Progenitor cell of endocrine pancreas (in vitro differentiated cells): ENCODE results near the gene NONO. TPM values are rescaled to one million over a fixed set of nuclear protein-coding genes. Genes with fewer than 3 reads are reported as not detected.

Source experiments
- DNase-seq: peaks from one replicate; pipeline ENCODE4 v3.0.0; 2021; ENCODE audit warnings: low spot score; ENCODE audit not compliant: unreplicated experiment
- H3K27ac Mint-ChIP-seq: 2 replicates; pipeline ENCODE4 v1.8.0; 2021; ENCODE audit warnings: mild to moderate bottlenecking, moderate library complexity, mixed read lengths
- H3K27me3 Mint-ChIP-seq: 2 replicates; pipeline ENCODE4 v1.8.0; 2021; ENCODE audit warnings: mixed read lengths
- H3K36me3 Mint-ChIP-seq: 2 replicates; pipeline ENCODE4 v1.8.0; 2022; ENCODE audit warnings: mixed read lengths; ENCODE audit not compliant: insufficient read depth
- H3K4me1 Mint-ChIP-seq: 2 replicates; pipeline ENCODE4 v1.8.0; 2021; ENCODE audit warnings: low read depth, mixed read lengths
- H3K4me3 Mint-ChIP-seq: 2 replicates; pipeline ENCODE4 v1.8.0; 2021; ENCODE audit warnings: low read depth, mild to moderate bottlenecking, moderate library complexity, mixed read lengths
- H3K9me3 Mint-ChIP-seq: 2 replicates; pipeline ENCODE4 v1.8.0; 2021; ENCODE audit warnings: low read depth, mixed read lengths
- CTCF ChIP-seq: fragments of 200-600 bp; sonication (generic); IDR thresholded peaks from one replicate; pipeline ENCODE4 v1.5.0; 2021; ENCODE audit warnings: antibody characterized with exemption, mild to moderate bottlenecking; ENCODE audit not compliant: unreplicated experiment
- total RNA-seq: library from RNA; stranded (reverse); gene quantifications from 2 replicates; pipeline ENCODE4 v1.2.1, GENCODE V29; 2021

Gene NONO
- total RNA-seq, 1 donor from 2014 or later, result 795 TPM

GRCh38 chrX:71244359-71245128 lies 38.9 kb upstream of the NONO start:
- Mint-ChIP-seq H3K9me3 (peaks cover 17% of the 10 kb centered on the region), H3K36me3 (peaks cover 24% of the 10 kb centered on the region)
- no peak for TF ChIP-seq CTCF

DNA sequence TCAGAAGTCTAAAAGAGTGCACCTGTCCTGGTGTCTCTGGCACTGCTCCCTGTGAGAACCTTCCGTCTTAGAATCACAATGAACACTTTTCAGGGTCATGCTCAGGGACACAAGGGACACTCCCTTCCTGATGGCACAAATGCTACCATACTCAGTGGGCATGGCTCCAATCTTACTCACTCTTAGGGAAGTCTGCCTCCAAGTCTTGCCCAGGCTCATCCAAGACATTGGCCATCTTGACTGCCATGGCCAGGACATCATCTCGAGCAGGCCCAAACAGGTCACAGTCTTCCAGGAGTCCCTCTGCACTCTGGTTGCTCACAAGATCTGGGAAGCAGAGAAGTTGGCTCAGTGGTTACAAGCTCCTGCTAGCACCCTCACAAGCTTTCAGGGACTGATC lies 38.3 kb upstream of the NONO start:
- Mint-ChIP-seq H3K4me3 (no peak overlapping the region), H3K4me1 (no peaks in the 10 kb centered on the region), H3K27me3 (no peaks in the 10 kb centered on the region), H3K27ac (no peak overlapping the region), H3K36me3 (peaks cover 21% of the 10 kb centered on the region), H3K9me3 (peaks cover 15% of the 10 kb centered on the region)
- no peak for DNase-seq
- no peak for TF ChIP-seq CTCF

More at GRCh38 chrX:71244359-71245128, 38.9 kb upstream of the NONO start:
- no peaks in the 10 kb centered on the region for H3K4me1 Mint-ChIP-seq
- H3K4me3 Mint-ChIP-seq, result no peak overlapping the region
- no peaks in the 10 kb centered on the region for H3K27me3 Mint-ChIP-seq
- no peak for DNase-seq
- no peak overlapping the region for H3K27ac Mint-ChIP-seq

DNA sequence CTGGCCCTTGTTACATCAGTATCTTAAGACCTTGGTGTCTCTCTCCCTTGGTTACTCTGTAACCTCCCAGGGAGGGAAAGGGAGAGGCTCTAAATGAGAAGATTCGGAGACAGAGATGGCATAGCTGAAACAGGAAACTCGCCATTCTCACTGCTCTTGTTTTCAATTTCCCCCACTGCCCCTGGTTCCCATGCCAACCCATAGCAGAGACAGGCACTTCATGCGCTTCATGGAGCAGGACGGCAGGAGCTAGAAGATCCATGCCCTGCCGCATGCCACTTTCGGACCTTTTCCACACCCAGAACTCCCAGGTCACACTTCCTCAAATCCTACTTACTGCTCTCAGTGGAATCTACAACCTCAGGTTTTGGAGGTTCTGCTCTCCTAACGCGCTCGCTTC lies 32.6 kb upstream of the NONO start:
- H3K9me3 Mint-ChIP-seq, result peaks cover 13% of the 10 kb centered on the region
- no peak overlapping the region for H3K27ac Mint-ChIP-seq
- TF ChIP-seq CTCF, result no peak
- H3K27me3 Mint-ChIP-seq, result no peaks in the 10 kb centered on the region
- peaks cover 15% of the 10 kb centered on the region for H3K36me3 Mint-ChIP-seq
- DNase-seq, result no peak
- peak overlapping the region; percentile 7 for H3K4me3 Mint-ChIP-seq
- H3K4me1 Mint-ChIP-seq, result peaks cover 13% of the 10 kb centered on the region

GRCh38 chrX:71251466-71251973 lies 31.9 kb upstream of the NONO start:
- no peaks in the 10 kb centered on the region for H3K27me3 Mint-ChIP-seq
- no peak for TF ChIP-seq CTCF
- H3K9me3 Mint-ChIP-seq, result peaks cover 12% of the 10 kb centered on the region
- no peak for DNase-seq
- peak overlapping the region; percentile 96 for H3K4me3 Mint-ChIP-seq
- H3K27ac Mint-ChIP-seq, result no peak overlapping the region
- peaks cover 14% of the 10 kb centered on the region for H3K36me3 Mint-ChIP-seq
- peaks cover 19% of the 10 kb centered on the region for H3K4me1 Mint-ChIP-seq

DNA sequence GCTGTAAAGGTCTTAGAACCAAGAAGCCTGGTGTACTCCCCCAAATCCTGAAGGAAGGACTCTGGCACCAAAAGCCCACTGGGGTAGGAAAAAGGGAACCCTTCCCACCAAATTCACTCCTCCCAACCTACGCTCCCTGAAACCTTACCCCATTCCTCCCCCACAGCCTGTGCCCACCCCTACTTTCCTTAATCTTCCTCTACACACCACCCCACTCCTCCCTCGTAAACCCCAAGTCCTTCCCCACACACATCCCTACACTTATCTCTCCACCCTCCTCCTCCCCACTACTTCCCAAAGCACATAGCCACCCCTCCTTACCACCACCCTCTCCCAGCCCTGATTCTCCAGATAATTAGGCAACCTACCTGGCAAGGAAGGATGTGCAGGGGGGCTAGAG lies 31.2 kb upstream of the NONO start:
- Mint-ChIP-seq H3K27me3 (no peaks in the 10 kb centered on the region), H3K4me1 (peaks cover 22% of the 10 kb centered on the region), H3K27ac (peak overlapping the region; percentile 67), H3K36me3 (peaks cover 10% of the 10 kb centered on the region), H3K4me3 (peak overlapping the region; percentile 96), H3K9me3 (peaks cover 7% of the 10 kb centered on the region)
- DNase-seq, result no peak
- TF ChIP-seq CTCF, result no peak
